GM18951 (cell line): ENCODE results near the gene LONRF3.

Source experiments
- POLR2A ChIP-seq: IDR thresholded peaks from 4 replicates; pipeline ENCODE4 v1.6.1; 2011; ENCODE audit warnings: mild to moderate bottlenecking; ENCODE audit not compliant: insufficient read length, insufficient read depth; ENCODE audit errors: extremely low read depth
- in situ Hi-C: fragments of 300-500 bp; cut with MboI; formaldehyde crosslinking; loops from one replicate; pipeline ENCODE4 v1.12.0; 2022; ENCODE audit warnings: low sequenced_read_pairs, mixed read lengths, inconsistent platforms; ENCODE audit not compliant: unreplicated experiment

Gene LONRF3

DNA sequence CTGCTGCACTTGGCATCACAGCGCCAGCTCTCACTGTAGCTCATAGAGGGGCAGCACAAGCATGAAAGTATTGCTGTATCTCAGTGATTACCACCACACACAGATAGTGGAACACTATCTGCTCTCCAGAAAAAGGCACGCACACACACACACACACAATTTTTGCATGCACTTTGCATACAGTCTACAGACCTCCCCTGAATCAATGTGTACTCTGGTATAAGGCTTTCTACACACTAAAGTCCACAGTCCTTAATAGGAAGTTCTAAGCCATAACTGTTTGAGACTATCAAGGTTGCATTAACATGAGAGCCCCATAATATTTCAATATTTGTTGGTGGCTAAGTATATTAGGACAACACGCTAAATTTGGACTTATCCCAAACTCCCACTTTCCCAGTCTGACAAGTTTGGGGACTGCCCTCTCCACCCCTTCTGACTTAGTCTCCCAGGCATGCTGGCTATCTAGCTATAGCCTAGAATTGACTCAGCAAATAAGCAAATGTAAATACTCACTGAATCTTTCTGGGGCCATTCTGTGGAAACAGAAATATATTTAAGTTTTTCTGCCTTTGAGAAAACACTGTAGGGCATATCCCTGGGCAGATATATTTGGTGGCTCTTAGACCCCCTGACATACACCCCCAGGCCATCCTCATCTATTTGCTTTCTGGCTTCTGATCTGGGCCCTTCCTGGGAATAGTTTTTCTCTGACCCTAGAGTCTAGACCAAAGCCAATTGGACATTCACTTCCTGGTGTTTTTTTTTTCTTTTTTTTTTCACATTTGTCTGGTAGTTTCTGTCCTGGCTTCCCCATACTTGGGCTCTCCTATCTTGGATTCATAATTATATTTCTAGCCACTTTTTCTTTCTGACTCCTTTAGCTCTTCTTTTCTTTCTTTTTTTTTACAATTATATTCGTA lies 62.0 kb downstream of the LONRF3 start:
- no peak for TF ChIP-seq POLR2A
- in situ Hi-C loops = no loop called here

DNA sequence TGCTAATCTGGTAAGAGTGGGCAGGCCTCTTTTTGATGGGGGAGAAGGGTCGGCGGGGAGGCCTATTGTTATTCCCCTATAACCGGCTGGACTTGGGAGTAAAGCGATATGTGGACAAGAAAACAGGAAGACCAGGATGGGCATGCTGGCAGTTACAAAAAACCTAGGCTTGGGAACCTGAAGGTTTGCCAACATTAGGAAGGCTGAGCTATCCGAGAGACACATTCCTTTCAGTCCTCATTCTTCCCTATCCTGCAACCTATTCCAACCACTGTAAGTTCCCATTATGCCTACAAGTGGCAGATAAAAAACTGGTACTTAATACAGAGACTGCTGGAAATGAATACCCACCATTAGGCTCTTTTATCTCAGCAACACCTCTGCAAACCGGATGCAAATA lies 66.0 kb downstream of the LONRF3 start:
- no peak for TF ChIP-seq POLR2A
- in situ Hi-C loops = no loop called here

DNA sequence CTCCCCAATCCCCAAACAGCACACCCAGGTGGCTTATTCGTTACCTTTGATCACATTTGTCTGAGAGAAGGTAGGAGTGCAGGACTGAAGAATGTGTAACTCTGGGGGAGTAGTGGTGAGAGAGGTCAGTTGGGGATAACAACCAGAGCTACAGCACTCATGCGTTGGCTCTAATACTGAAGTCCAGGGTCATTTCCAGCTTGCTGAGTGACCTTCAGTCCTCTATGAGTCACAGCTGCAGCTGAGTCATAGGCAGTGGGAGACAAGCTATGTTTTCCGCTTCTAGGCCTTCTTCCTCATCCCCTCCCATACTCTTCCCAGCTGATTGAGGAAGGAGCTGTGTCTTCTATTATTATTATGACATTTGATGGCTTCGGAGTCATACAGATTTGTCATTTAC lies 66.8 kb downstream of the LONRF3 start:
- in situ Hi-C loops = no loop called here
- TF ChIP-seq POLR2A = no peak

DNA sequence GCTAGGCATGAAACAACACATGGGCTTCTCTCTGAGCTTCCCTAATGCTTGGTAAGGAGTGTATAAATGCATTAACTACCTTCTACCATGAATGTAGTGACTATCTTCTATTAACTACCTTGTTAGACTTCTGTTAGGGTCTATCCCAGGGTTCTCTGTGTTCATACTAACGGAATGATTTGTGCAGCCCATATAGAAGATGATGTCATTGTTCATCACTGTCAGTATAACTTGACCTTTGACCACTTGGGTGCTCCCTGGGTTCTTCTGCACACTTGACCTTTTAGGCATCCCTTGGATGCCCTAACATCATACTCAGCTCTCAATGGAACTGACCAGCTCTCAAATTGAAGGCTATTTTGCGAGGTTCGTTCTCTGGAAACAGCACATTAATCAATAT lies 67.6 kb downstream of the LONRF3 start:
- in situ Hi-C loops = no loop called here
- no peak for TF ChIP-seq POLR2A

DNA sequence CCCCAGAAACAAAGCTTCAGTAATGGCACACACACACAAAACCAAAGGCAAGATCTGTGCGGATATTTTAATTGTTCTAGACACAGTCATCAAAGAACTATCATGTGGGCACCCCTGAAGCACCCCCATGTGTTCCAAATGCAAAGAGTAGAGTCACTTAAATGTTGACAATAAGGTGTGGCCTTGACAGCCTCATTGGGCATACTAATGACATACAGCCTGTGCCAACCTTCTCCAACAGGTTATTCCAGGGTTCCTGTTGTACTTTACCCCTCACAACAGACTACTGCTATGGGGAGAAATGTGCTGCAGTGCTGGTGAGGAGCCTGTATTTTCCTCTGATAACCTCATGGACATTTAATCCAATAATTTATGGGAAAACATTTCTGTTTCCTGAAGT lies 68.6 kb downstream of the LONRF3 start:
- no peak for TF ChIP-seq POLR2A
- in situ Hi-C loops = no loop called here

DNA sequence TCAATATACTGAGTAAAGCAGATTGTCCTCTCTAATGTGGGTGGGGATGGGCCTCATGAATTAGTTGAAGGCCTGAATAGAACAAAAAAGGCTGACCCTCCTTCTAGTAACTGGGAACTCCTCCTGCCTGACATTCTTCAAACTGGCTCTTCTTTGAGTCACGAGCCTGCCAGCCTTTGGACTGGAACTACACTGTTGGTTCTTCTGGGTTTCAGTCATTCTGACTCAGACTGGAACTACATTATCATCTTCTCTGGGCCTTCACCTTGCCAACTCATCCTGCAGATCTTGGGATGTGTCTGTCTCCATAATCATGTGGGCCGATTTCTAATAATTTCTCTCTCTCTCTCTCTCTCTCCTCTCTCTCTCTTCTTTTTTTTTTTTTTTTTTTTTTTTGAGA lies 71.5 kb downstream of the LONRF3 start:
- in situ Hi-C loops = no loop called here
- no peak for TF ChIP-seq POLR2A

DNA sequence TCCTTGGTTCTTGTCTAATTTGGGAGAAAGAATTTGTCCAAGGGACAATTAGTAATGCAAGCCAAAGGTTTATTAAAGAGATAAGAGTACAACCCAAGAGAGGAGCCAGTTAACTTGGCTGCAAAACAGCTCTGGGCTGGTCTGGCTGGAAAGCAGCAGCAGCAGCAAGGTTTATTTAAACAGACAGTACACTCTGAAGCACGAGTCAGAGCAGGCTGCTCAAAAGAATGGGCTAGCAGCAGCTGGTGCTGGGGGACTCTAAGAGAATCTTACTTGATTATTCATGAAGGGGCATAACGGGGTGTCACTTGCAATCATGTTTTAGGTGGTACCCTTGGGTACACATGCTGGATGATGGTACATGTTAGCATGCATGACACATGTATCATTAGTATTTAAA lies 81.3 kb downstream of the LONRF3 start:
- TF ChIP-seq POLR2A = no peak
- in situ Hi-C loops = no loop called here

DNA sequence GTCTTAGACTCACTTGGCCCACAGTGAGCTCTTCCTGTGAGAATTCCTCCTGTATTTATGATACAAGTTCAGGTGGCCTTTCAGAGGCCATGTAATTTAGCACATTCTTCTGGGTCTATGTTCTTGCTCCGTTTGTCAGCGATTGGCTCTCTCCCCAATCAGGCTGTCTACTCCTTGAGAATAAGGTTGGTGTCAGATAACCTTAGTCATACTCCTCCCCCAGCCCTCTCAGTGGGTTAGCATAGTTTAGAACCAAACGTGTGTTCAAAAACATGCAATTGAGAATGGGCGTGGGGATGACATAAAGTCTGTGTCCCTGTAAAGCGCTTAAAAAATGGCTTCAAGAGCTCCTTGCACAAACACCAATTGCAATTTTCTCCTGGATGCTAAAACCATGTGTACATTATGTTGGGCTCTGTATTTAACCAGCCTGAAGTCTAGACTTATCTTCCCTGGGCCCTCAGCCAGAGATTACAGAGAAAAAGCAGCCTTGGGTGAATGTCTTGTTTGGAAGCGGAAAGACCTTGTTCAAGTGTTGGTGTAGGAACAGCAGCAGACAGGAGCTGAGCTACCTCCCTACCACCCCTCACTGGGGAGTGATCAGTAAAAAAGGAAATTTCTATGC lies 88.4 kb downstream of the LONRF3 start:
- in situ Hi-C loops = no loop called here

DNA sequence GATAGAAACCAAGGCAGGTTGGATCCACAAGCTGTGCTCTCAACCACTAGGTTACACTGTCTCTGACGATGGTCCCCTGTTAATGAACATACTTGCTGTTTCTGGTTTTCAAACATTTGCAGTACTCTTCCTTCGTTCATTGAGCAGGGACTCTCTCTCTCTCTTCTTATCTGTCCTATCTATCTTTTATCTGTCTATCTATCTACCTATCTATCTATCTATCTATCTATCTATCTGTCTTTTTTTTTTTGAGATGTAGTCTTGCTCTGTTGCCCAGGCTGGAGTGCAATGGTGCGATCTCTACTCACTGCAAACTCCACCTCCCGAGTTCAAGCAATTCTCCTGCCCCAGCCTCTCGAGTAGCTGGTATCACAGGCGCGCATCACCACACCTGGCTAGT lies 89.0 kb downstream of the LONRF3 start:
- TF ChIP-seq POLR2A = no peak
- in situ Hi-C loops = no loop called here

More for the DNA sequence above, 88.4 kb downstream of the LONRF3 start:
- TF ChIP-seq POLR2A = no peak

DNA sequence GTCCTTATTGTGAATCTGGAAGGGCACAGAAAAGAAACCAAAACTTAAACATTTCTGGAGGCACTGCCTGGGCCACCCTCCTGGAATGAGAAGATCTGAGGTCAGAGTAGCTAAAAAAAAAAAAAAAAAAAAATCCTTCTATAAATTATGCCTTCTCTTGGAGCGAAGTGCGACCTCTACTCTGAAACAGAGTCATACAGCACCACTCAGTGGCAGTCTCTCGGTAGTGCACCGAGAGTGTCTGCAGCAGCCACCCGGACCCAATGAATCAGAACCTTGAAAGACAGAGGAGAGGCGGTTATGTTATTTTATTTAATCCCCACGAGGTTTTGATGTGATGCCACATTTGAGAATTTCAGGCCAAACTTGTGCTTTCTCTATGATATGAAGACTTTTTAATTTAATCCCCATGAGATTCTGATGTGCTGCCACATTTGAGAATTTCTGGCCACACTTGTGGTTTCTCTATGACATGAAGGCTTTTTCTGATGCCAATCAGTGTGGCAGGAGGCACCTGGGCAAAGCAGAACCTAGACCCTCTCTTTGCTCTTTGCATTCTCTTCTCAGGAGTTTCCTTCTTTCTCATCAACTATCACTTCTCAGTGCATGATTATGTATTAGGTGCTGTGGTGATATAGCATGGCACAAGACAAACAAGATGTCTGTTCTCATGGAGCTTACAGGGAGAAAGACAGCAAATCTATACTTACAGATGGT lies 92.8 kb downstream of the LONRF3 start:
- in situ Hi-C loops = no loop called here
- no peak for TF ChIP-seq POLR2A
